PFSK-1 (cell line): ENCODE data around the gene CASS4.

ENCODE experiments used
- FOXP2 ChIP-seq: optimal IDR thresholded peaks from 2 replicates; pipeline ENCODE3; 2011; ENCODE audit warnings: borderline replicate concordance, control low read depth, inconsistent platforms; ENCODE audit not compliant: insufficient read depth; ENCODE audit errors: extremely low read length, extremely low read depth
- POLR2AphosphoS5 ChIP-seq: IDR thresholded peaks from 2 replicates; pipeline ENCODE4 v1.6.1; 2012; ENCODE audit warnings: low read depth, mild to moderate bottlenecking, control low read depth, low read length, moderate library complexity
- REST ChIP-seq, 2 experiments: IDR thresholded peaks; 2 replicates each; pipeline versions ENCODE4 v1.6.1 to v1.8.0; 2011 to 2012; ENCODE audit warnings: low read depth in 2 of 2, low read length in 2 of 2, control low read depth in 1 of 2, inconsistent platforms in 1 of 2, mild to moderate bottlenecking in 1 of 2, moderate library complexity in 1 of 2; ENCODE audit not compliant: insufficient read depth in 1 of 2
- SIN3A ChIP-seq: IDR thresholded peaks from 2 replicates; pipeline ENCODE4 v1.6.1; 2012; ENCODE audit warnings: mild to moderate bottlenecking, low read length, moderate library complexity, borderline replicate concordance; ENCODE audit not compliant: insufficient read depth
- TAF1 ChIP-seq: IDR thresholded peaks from 2 replicates; pipeline ENCODE4 v1.6.1; 2012; ENCODE audit warnings: low read length, control low read depth, borderline replicate concordance; ENCODE audit not compliant: insufficient read depth

GRCh38 chr20:56469077-56469449 is 57.0 kb downstream of the CASS4 start:
- TF ChIP-seq POLR2AphosphoS5 (no peak), SIN3A (no peak), REST (IDR thresholded peaks at IDR 0.05; ENCODE audit: insufficient read depth in 1 of 2, low read depth in 2 of 2, low read length in 2 of 2) (no peak), TAF1 (no peak), FOXP2 (no peak)
